Measurements from ENCODE around the gene PTRH1. TPM values are rescaled to one million over a fixed set of nuclear protein-coding genes. Genes with fewer than 3 reads are reported as not detected.

The PTRH1 gene
- total and polyA plus RNA-seq, 2 of the 13 experiments (the other 11 are each of a cell fraction or from before 2014, with no cell fraction given), result 4.0 to 10.4 TPM

GRCh38 chr9:127742435-127743088, 27.1 kb upstream of the PTRH1 start:
- no peaks in the 10 kb centered on the region for H3K79me2 ChIP-seq (ENCODE audit: insufficient read depth, low read length)
- WGBS (ENCODE audit: low lambda C conversion rate), result 41% methylated on average over 30 of the region's 33 CpGs
- TF ChIP-seq ZNF670 (CRISPR knock-in tag; IDR thresholded peaks at IDR 0.05; ENCODE audit: borderline replicate concordance) (no peak), ZSCAN9 (CRISPR knock-in tag; IDR thresholded peaks at IDR 0.05; ENCODE audit: borderline replicate concordance) (no peak), TRIM22 (IDR thresholded peaks at IDR 0.05) (no peak), TEAD3 (CRISPR knock-in tag; optimal IDR thresholded peaks at IDR 0.05; ENCODE audit: borderline replicate concordance) (no peak), CBX2 (IDR thresholded peaks at IDR 0.05; ENCODE audit: low read depth, low read length) (no peak), CBX2 (CRISPR knock-in tag; IDR thresholded peaks at IDR 0.05; ENCODE audit: low read depth) (no peak), IKZF5 (CRISPR knock-in tag; IDR thresholded peaks at IDR 0.05) (no peak), SIN3A (IDR thresholded peaks at IDR 0.05; ENCODE audit: borderline replicate concordance, low read depth, low read length) (no peak), TRAFD1 (CRISPR knock-in tag; IDR thresholded peaks at IDR 0.05; ENCODE audit: borderline replicate concordance) (no peak), ZNF552 (CRISPR knock-in tag; IDR thresholded peaks at IDR 0.05; ENCODE audit: borderline replicate concordance) (no peak), PREB (CRISPR knock-in tag; IDR thresholded peaks at IDR 0.05) (no peak), MIXL1 (CRISPR knock-in tag; IDR thresholded peaks at IDR 0.05) (no peak), SKIL (CRISPR knock-in tag; IDR thresholded peaks at IDR 0.05; ENCODE audit: borderline replicate concordance) (no peak)
- CTCF ChIA-PET (ENCODE audit: low intra/inter-chr PET ratio, low total read pairs), result no interaction called here
- POLR2A ChIA-PET, result no interaction called here
- H3K4me3 ChIP-seq (replicated peaks in 1 of 3; ENCODE audit: insufficient read depth in 1 of 3, low read depth in 2 of 3, low read length in 3 of 3), result no peak overlapping the region
- DNase-seq (ENCODE audit: low spot score) (no peak), ATAC-seq (peak; percentile 9; the same call in 1 of the 3 replicates), FAIRE-seq (no peak)
- H3K9me3 ChIP-seq (ENCODE audit: low read length), result no peaks in the 10 kb centered on the region
- peaks cover 22% of the 10 kb centered on the region for H3K4me1 ChIP-seq (ENCODE audit: insufficient read depth, low read length)
- no peak overlapping the region for H3K9ac ChIP-seq (ENCODE audit: insufficient read depth, low read depth, low read length)
- H3K36me3 ChIP-seq (replicated peaks in 1 of 2; ENCODE audit: control insufficient read depth in 1 of 2, insufficient read depth in 2 of 2, low read length in 2 of 2), result no peaks in the 10 kb centered on the region
- H3K27ac ChIP-seq (ENCODE audit: extremely low read length, insufficient read depth, low read length), result no peak overlapping the region
- peaks cover 5 to 55% of the 10 kb centered on the region in 2 experiments; a peak in 4 of 5 replicates for H3K27me3 ChIP-seq (ENCODE audit: control insufficient read depth in 1 of 2, insufficient read depth in 2 of 2, low read length in 2 of 2)
- H4K20me1 ChIP-seq (ENCODE audit: insufficient read depth, low read length), result no peaks in the 10 kb centered on the region
- H2AFZ ChIP-seq (ENCODE audit: low read length), result no peak overlapping the region
- no TSS peak for BruUV-seq (replicated peaks)
- intact Hi-C loops (cut with micrococcal nuclease; ENCODE audit: unreplicated experiment), result no loop called here
- no peak overlapping the region for H3K4me2 ChIP-seq (ENCODE audit: low read depth, low read length)
- in situ Hi-C loops (cut with HindIII; ENCODE audit: extremely low pct_ligation_motif_present, low pct_unique_long_range_greater_than_20kb), result no loop called here
